OCI-LY3 (cell line): ENCODE results near the gene PLBD2.

Experiments
- H2AFZ ChIP-seq: fragments of 200-600, 300-600 bp; shearing (Covaris generic); 2 replicates; pipeline ENCODE4 v1.6.0; 2014; ENCODE audit warnings: antibody characterized with exemption, low read depth, low read length
- H3K27ac ChIP-seq: fragments of 200-600, 300-600 bp; sonication (generic); 2 replicates; pipeline ENCODE4 v1.5.1; 2014; ENCODE audit warnings: mild to moderate bottlenecking, low read length, moderate library complexity, mixed read lengths
- H3K27me3 ChIP-seq: fragments of 200-600, 300-600 bp; sonication (generic); 2 replicates; pipeline ENCODE4 v1.6.1; 2014; ENCODE audit warnings: low read depth, low read length, mixed read lengths
- H3K36me3 ChIP-seq: fragments of 200-600, 300-600 bp; sonication (generic); replicated peaks from 2 replicates; pipeline ENCODE3; 2014; ENCODE audit warnings: low read depth, low read length, mixed read lengths
- H3K4me1 ChIP-seq: fragments of 300-600, 200-600 bp; sonication (generic); 2 replicates; pipeline ENCODE4 v1.6.1; 2014; ENCODE audit warnings: low read length, mixed read lengths
- H3K4me2 ChIP-seq: fragments of 200-600, 300-600 bp; sonication (generic); 2 replicates; pipeline ENCODE4 v1.6.1; 2014; ENCODE audit warnings: low read length, mixed read lengths
- H3K4me3 ChIP-seq: fragments of 300-600, 200-600 bp; sonication (generic); 2 replicates; pipeline ENCODE4 v1.5.1; 2014; ENCODE audit warnings: antibody characterized with exemption, mild to moderate bottlenecking, low read length, moderate library complexity
- H3K79me2 ChIP-seq: fragments of 300-600, 200-600 bp; shearing (Covaris generic); 2 replicates; pipeline ENCODE4 v1.6.1; 2014; ENCODE audit warnings: mild to moderate bottlenecking, low read length, mixed read lengths
- H3K9ac ChIP-seq: fragments of 300-600, 200-600 bp; shearing (Covaris generic); 2 replicates; pipeline ENCODE4 v1.6.0; 2014; ENCODE audit warnings: mild to moderate bottlenecking, low read length, moderate library complexity
- H3K9me3 ChIP-seq: fragments of 200-600, 300-600 bp; shearing (Covaris generic); 2 replicates; pipeline ENCODE4 v1.6.1; 2014; ENCODE audit warnings: low read length, mixed read lengths; ENCODE audit not compliant: insufficient read depth
- H4K20me1 ChIP-seq: fragments of 200-600, 300-600 bp; sonication (generic); 2 replicates; pipeline ENCODE4 v1.6.1; 2016; ENCODE audit warnings: low read length, mixed read lengths; ENCODE audit not compliant: insufficient read depth
- CTCF ChIP-seq: fragments of 200-600, 300-600 bp; sonication (generic); IDR thresholded peaks from 2 replicates; pipeline ENCODE4 v1.5.1; 2014; ENCODE audit warnings: antibody characterized with exemption, low read length, low read depth
- EZH2phosphoT487 ChIP-seq: fragments of 200-600 bp; shearing (Covaris generic); IDR thresholded peaks from 2 replicates; pipeline ENCODE4 v1.6.1; 2018; ENCODE audit warnings: antibody characterized with exemption, mixed run types, low read depth

PLBD2 gene

GRCh38 chr12:113359939-113360748 lies 1.8 kb downstream of the PLBD2 start:
- Histone ChIP-seq H2AFZ (no peak overlapping the region), H3K4me3 (peak overlapping the region; percentile 91; the same call in 1 of the 2 replicates), H3K79me2 (peaks cover 6% of the 10 kb centered on the region), H3K9me3 (no peaks in the 10 kb centered on the region), H4K20me1 (no peaks in the 10 kb centered on the region), H3K4me2 (peak overlapping the region; percentile 98), H3K27ac (no peak overlapping the region), H3K36me3 (no peaks in the 10 kb centered on the region), H3K27me3 (no peaks in the 10 kb centered on the region), H3K9ac (no peak overlapping the region), H3K4me1 (peaks cover 15% of the 10 kb centered on the region)
- TF ChIP-seq CTCF (peak; percentile 21), EZH2phosphoT487 (no peak)

- H3K9me3 ChIP-seq = no peaks in the 10 kb centered on the region
- H3K9ac ChIP-seq = no peak overlapping the region
- no peaks in the 10 kb centered on the region for H3K27me3 ChIP-seq
- peaks cover 6% of the 10 kb centered on the region for H3K79me2 ChIP-seq
- no peak overlapping the region for H3K4me2 ChIP-seq
- no peak overlapping the region for H3K4me3 ChIP-seq
- no peaks in the 10 kb centered on the region for H3K36me3 ChIP-seq
- H3K4me1 ChIP-seq = peaks cover 15% of the 10 kb centered on the region
- H3K27ac ChIP-seq = no peak overlapping the region
- H2AFZ ChIP-seq = no peak overlapping the region
- TF ChIP-seq CTCF (no peak), EZH2phosphoT487 (no peak)
- H4K20me1 ChIP-seq = no peaks in the 10 kb centered on the region
Observed at GRCh38 chr12:113361574-113362370, 3.4 kb downstream of the PLBD2 start.

- Histone ChIP-seq H3K4me2 (no peak overlapping the region), H3K36me3 (no peaks in the 10 kb centered on the region), H3K4me1 (peaks cover 5% of the 10 kb centered on the region), H4K20me1 (no peaks in the 10 kb centered on the region), H3K27ac (no peak overlapping the region), H3K9ac (no peak overlapping the region), H3K27me3 (no peaks in the 10 kb centered on the region), H3K9me3 (no peaks in the 10 kb centered on the region), H3K4me3 (no peak overlapping the region), H2AFZ (no peak overlapping the region), H3K79me2 (no peaks in the 10 kb centered on the region; the same call in 1 of the 2 replicates)
- TF ChIP-seq EZH2phosphoT487 (no peak), CTCF (no peak)
Observed at GRCh38 chr12:113364698-113365097, 6.3 kb downstream of the PLBD2 start.
